ENCODE results near the gene BBS12. TPM values are rescaled to one million over a fixed set of nuclear protein-coding genes. Genes with fewer than 3 reads are reported as not detected.

BBS12 gene
- total RNA-seq, 1 donor from 2014 or later: 4.5 TPM

GRCh38 chr4:122733787-122734120 lies 1.2 kb downstream of the BBS12 start:
- Mint-ChIP-seq H3K36me3 (peaks cover 7% of the 10 kb centered on the region), H3K4me1 (ENCODE audit: unreplicated experiment) (peaks cover 13% of the 10 kb centered on the region), H3K9me3 (no peaks in the 10 kb centered on the region), H3K4me3 (peak overlapping the region; percentile 97), H3K27ac (peak overlapping the region; percentile 95), H3K27me3 (no peaks in the 10 kb centered on the region)
- TF ChIP-seq CTCF (conservative IDR thresholded peaks at IDR 0.05): no peak
- DNase-seq (ENCODE audit: extremely low spot score, unreplicated experiment): no peak

- Mint-ChIP-seq H3K4me1 (ENCODE audit: unreplicated experiment) (no peaks in the 10 kb centered on the region), H3K36me3 (peaks cover 15% of the 10 kb centered on the region), H3K4me3 (no peak overlapping the region), H3K9me3 (no peaks in the 10 kb centered on the region), H3K27ac (no peak overlapping the region), H3K27me3 (no peaks in the 10 kb centered on the region)
- no peak for TF ChIP-seq CTCF (conservative IDR thresholded peaks at IDR 0.05)
- DNase-seq (ENCODE audit: extremely low spot score, unreplicated experiment): no peak
These were observed 6.7 kb downstream of the BBS12 start for GRCh38 chr4:122739174-122739573.

- TF ChIP-seq CTCF (conservative IDR thresholded peaks at IDR 0.05): no peak
- no peaks in the 10 kb centered on the region for H3K27me3 Mint-ChIP-seq
- H3K4me3 Mint-ChIP-seq: no peak overlapping the region
- H3K36me3 Mint-ChIP-seq: peaks cover 8% of the 10 kb centered on the region
- H3K27ac Mint-ChIP-seq: no peak overlapping the region
- DNase-seq (ENCODE audit: extremely low spot score, unreplicated experiment): no peak
- H3K4me1 Mint-ChIP-seq (ENCODE audit: unreplicated experiment): no peaks in the 10 kb centered on the region
- H3K9me3 Mint-ChIP-seq: no peaks in the 10 kb centered on the region
These were observed 10.7 kb downstream of the BBS12 start for GRCh38 chr4:122742933-122743829.

- no peaks in the 10 kb centered on the region for H3K9me3 Mint-ChIP-seq
- no peak for TF ChIP-seq CTCF (conservative IDR thresholded peaks at IDR 0.05)
- no peak for DNase-seq (ENCODE audit: extremely low spot score, unreplicated experiment)
- H3K4me3 Mint-ChIP-seq: no peak overlapping the region
- H3K27ac Mint-ChIP-seq: no peak overlapping the region
- H3K4me1 Mint-ChIP-seq (ENCODE audit: unreplicated experiment): no peaks in the 10 kb centered on the region
- peaks cover 8% of the 10 kb centered on the region for H3K36me3 Mint-ChIP-seq
- H3K27me3 Mint-ChIP-seq: no peaks in the 10 kb centered on the region
These were observed 11.7 kb downstream of the BBS12 start for GRCh38 chr4:122744229-122744628.

- H3K36me3 Mint-ChIP-seq: peaks cover 5% of the 10 kb centered on the region
- H3K9me3 Mint-ChIP-seq: no peaks in the 10 kb centered on the region
- no peak for TF ChIP-seq CTCF (conservative IDR thresholded peaks at IDR 0.05)
- no peak for DNase-seq (ENCODE audit: extremely low spot score, unreplicated experiment)
- no peak overlapping the region for H3K27ac Mint-ChIP-seq
- no peaks in the 10 kb centered on the region for H3K27me3 Mint-ChIP-seq
- no peak overlapping the region for H3K4me3 Mint-ChIP-seq
- H3K4me1 Mint-ChIP-seq (ENCODE audit: unreplicated experiment): no peaks in the 10 kb centered on the region
These were observed 14.0 kb downstream of the BBS12 start for GRCh38 chr4:122746485-122746965.

All from type B pancreatic cell (in vitro differentiated cells).